ENCODE results near the gene LDLRAD3.

Gene LDLRAD3

DNA sequence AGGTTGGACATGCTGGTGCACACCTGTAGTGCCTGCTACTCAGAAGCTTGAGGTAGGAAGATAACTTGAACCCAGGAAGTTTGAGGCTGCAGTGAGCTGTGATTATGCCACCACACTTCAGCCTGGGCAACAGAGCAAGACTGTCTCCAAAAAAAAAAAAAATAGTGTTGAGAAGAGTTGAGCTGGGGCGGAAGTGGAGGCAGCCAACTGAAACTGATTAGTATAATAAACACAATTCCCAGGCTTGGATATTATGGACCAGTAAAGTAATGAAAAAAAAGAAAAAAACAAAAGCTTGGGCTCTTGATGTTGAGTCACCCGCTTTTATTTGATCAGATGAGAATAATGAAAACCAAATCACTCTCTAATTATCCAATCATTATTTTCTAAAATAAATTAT lies 21.0 kb downstream of the LDLRAD3 start:
- no peak for DNase-seq (ENCODE audit: low read depth)
- TF ChIP-seq, protein P1, sequence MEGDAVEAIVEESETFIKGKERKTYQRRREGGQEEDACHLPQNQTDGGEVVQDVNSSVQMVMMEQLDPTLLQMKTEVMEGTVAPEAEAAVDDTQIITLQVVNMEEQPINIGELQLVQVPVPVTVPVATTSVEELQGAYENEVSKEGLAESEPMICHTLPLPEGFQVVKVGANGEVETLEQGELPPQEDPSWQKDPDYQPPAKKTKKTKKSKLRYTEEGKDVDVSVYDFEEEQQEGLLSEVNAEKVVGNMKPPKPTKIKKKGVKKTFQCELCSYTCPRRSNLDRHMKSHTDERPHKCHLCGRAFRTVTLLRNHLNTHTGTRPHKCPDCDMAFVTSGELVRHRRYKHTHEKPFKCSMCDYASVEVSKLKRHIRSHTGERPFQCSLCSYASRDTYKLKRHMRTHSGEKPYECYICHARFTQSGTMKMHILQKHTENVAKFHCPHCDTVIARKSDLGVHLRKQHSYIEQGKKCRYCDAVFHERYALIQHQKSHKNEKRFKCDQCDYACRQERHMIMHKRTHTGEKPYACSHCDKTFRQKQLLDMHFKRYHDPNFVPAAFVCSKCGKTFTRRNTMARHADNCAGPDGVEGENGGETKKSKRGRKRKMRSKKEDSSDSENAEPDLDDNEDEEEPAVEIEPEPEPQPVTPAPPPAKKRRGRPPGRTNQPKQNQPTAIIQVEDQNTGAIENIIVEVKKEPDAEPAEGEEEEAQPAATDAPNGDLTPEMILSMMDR (conservative IDR thresholded peaks at IDR 0.05; ENCODE audit: low read depth, low read length), result no peak
- no peak overlapping the region for H3K4me3 ChIP-seq (ENCODE audit: low read depth, low read length)

DNA sequence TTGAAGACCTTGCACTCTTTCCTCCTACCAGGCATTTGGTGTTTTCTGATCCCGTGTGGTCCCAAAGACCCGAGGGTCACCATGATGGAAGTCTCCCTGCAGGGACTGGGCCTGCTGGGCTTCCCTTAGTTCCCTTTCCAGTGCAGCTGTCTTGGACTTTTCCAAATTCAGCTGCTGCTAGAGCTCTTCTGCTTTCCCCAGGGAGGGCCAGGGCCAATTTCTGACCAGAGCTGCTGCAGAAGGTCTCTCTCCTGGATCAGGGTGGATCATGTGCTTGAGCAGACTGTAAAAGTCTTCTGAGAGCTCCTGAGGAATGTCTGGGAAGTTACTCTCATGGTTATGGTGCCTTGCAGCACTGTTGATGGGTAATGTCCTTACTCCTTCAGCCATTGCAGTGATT lies 23.2 kb downstream of the LDLRAD3 start:
- DNase-seq (ENCODE audit: low read depth), result no peak
- H3K4me3 ChIP-seq (ENCODE audit: low read depth, low read length), result no peak overlapping the region
- TF ChIP-seq, protein P1 (conservative IDR thresholded peaks at IDR 0.05; ENCODE audit: low read depth, low read length), result no peak

- TF ChIP-seq, protein P1 (conservative IDR thresholded peaks at IDR 0.05; ENCODE audit: low read depth, low read length), result no peak
- DNase-seq (ENCODE audit: low read depth), result peak; percentile 40
- no peak overlapping the region for H3K4me3 ChIP-seq (ENCODE audit: low read depth, low read length)
Measured at GRCh38 chr11:35968386-35969088, 24.7 kb downstream of the LDLRAD3 start.

- DNase-seq (ENCODE audit: low read depth), result peak; percentile 28
- H3K4me3 ChIP-seq (ENCODE audit: low read depth, low read length), result no peak overlapping the region
- TF ChIP-seq, protein P1 (conservative IDR thresholded peaks at IDR 0.05; ENCODE audit: low read depth, low read length), result no peak
Measured at GRCh38 chr11:35969089-35970042, 25.5 kb downstream of the LDLRAD3 start.

DNA sequence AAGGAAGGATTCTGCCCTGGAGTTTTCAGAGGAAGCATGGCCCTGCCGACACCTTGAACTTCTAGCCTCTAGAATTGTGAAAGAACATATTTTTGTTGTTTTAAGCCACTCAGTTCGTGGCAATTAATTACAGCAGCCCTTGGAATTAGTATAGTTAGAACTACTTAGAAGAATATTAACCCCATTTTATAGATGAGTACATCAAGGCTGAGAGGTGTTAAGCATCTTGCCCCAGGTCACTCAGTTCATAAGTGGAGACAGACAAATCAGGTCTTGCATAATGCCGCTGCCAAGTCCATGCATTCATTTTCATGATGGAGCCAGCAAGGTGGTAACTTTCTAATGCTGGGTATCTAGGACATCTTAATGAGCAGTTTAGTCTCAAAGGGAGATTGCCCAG lies 26.6 kb downstream of the LDLRAD3 start:
- no peak for DNase-seq (ENCODE audit: low read depth)
- TF ChIP-seq, protein P1 (conservative IDR thresholded peaks at IDR 0.05; ENCODE audit: low read depth, low read length), result no peak
- no peak overlapping the region for H3K4me3 ChIP-seq (ENCODE audit: low read depth, low read length)

DNA sequence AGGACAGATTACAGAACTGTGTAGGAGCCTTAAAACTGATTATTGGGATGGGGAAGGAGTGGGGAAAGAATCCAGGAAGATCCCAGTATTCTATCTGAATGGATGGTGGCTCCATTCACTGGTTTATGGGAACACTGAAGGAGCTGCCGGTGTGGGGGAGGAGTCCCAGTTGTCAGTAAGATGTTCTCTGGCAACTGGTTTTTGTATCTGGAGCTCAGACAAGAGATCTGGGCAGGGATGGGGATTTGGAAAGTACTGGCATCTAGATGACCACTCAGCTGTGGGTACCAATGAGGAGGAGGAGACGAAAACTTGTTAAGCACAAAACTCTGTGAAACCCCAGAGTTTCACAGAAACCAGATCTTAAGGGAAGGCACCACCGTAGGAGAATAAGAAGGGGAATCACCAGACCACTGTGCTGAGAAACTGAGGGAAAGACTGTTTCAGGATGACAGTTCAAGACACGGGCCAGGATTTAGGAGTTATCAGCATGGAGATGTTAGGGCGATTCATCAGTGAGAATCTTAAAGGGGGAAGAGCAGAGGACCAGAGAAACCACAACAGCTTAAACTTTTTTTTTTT lies 28.1 kb downstream of the LDLRAD3 start:
- TF ChIP-seq, protein P1 (conservative IDR thresholded peaks at IDR 0.05; ENCODE audit: low read depth, low read length), result no peak
- no peak for DNase-seq (ENCODE audit: low read depth)
- no peak overlapping the region for H3K4me3 ChIP-seq (ENCODE audit: low read depth, low read length)

Data from choroid plexus epithelial cell (primary cell).